Keratinocyte (primary cell): ENCODE measurements around the gene CENPQ.

Experiments used
- CTCF ChIP-seq, 3 experiments: IDR thresholded peaks in 1 of 3; conservative IDR thresholded peaks in 1 of 3; optimal IDR thresholded peaks in 1 of 3; 2 replicates in 2 of 3; 3 replicates in 1 of 3; pipeline versions ENCODE3 to v1.5.1; 2011; ENCODE audit warnings: low read length in 3 of 3, mild to moderate bottlenecking in 3 of 3, moderate library complexity in 2 of 3, control low read depth in 1 of 3, inconsistent platforms in 1 of 3; ENCODE audit not compliant: insufficient read depth in 2 of 3; ENCODE audit errors: extremely low read depth in 1 of 3
- EZH2 ChIP-seq: IDR thresholded peaks from one replicate; pipeline ENCODE4 v1.6.1; 2012; ENCODE audit warnings: inconsistent platforms, mild to moderate bottlenecking, low read length, moderate library complexity

DNA sequence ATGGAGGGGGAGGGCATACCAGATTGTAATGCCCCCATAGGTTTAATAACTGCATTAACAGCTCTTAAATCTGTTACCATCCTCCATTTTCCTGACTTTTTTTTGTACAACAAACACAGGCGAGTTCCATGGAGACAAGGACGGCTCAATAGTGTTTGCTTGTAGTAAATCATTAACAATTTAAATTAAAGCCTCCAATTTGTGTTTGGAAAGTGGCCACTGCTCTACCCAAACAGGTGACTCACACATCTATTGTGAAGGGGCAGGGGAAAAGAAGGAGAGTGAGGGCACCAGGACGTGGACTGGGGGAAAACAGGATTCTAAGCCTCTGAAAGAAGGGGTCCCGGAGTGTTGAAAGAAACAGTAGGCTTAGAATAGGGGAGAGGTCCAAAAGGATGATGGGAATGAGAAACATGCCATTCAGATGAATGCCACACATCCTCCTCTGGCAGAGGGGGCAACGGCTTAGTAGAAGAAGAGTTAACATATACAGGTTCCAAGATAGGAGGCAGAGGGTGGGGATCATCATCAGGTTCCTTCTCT is 43.5 kb downstream of the CENPQ start:
- TF ChIP-seq CTCF (optimal IDR thresholded peaks at IDR 0.05 in 1 of 3, IDR thresholded peaks at IDR 0.05 in 1 of 3, conservative IDR thresholded peaks at IDR 0.05 in 1 of 3; ENCODE audit: extremely low read depth in 1 of 3, insufficient read depth in 2 of 3, low read length in 3 of 3) (no peak), EZH2 (no peak)
